NCI-H146 treated with DMSO at 0.1 percent for 48 hours (cell line): ENCODE data around the gene HLA-DQA1.
"Not testable (repeated sequence)": the region's sequence is repeated elsewhere in the genome, so short reads cannot be mapped to it uniquely, and the experiment has no call there.

Source experiments
- DNase-seq: peaks from one replicate; lab custom pipeline; 2025; ENCODE audit not compliant: unreplicated experiment; lab: John Stamatoyannopoulos, UW

Gene HLA-DQA1

DNA sequence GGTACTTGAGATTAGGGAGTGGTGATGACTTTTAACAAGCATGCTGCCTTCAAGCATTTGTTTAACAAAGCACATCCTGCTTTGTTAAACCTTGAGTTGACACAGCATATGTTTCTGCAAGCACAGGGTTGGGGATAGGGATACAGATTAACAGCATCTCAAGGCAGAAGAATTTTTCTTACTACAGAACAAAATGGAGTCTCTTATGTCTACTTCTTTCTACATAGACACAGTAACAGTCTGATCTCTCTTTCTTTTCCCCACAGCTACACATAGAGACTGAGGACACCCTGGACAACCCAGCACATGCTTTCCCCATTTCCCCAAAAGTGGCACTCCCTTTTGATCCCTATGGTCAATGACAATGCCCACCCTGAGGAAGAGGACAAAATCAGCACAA, 20.6 kb downstream of the HLA-DQA1 start:
- not testable (repeated sequence) for DNase-seq

DNA sequence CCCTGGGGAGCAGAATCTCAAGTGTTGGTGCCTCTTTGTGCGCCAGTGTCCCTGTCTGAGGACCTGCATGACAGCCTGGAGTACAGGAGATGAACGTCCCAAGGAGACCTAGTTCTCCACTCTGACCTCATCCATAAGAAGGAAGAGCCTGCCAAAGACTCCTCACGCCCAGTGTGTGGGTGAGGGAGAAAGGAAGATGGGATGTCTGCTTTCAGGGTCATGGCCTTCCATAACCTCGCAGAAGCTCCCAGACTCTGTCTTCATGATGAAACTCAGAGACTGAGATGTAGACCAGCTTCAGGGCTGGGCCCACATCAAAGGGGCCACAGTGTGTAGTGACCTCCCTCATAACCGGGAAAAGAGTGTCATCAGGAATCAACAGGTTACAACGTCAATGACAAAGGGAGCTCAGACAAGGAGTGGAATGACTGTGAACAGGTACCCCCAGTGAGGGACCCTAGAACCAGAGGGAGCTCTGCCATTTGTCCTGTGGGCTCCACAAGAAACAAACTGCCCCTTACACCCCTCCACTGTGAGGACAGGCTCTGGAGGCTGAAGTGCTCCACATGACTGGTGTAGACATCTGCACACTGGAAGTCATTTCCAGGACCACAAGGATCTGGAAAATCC, 21.2 kb downstream of the HLA-DQA1 start:
- no peak for DNase-seq

DNA sequence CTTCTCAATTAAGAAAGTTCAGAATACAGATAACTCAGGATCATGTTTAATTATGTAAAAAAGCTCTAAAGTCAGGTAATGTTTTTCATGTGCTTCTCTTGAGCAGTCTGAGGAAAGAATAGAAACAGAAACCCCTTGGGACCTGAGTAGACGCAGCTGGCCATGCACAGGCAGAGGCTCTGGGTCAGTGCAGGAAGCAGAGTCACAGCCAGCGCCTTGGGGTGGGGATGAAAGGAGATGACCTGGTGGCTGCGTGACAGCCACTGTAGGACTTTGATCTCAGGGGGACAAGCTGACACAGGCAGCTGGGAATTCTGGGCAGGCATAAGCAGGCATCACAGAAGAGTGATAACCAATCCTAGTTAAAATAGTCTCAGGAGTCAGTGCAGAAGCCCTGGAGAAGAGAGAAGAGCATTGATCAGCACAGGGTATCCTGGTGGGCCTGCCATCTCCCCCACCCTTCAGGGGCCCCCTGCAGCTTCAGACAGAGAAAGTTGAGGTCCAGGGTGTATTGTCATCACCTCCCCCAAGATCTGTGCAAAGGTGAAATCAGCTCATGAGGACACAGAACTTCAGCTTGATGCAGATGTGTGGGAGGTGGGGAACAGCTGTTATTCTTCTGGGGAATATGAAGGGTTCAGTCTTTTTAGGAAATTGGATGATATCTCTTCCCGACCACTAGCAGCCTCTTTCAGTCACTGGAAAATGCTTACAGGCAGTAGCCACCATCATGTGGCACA, 22.8 kb downstream of the HLA-DQA1 start:
- no peak for DNase-seq

DNA sequence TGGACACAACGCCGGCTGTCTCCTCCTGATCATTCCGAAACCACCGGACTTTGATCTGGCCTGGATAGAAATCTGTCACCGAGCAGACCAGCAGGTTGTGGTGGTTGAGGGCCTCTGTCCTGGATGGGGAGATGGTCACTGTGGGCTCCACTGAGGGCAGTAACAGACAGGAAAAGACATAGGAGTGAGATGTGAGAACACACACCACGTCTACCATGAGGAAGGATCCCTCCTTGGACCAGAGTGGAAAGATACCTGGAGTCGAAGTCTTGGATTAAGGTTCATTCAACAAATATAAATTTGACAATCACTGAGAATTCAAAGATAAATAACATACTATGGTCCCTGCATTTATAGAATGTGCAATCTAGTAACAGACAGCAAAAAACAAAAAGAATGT, 24.9 kb downstream of the HLA-DQA1 start:
- no peak for DNase-seq

DNA sequence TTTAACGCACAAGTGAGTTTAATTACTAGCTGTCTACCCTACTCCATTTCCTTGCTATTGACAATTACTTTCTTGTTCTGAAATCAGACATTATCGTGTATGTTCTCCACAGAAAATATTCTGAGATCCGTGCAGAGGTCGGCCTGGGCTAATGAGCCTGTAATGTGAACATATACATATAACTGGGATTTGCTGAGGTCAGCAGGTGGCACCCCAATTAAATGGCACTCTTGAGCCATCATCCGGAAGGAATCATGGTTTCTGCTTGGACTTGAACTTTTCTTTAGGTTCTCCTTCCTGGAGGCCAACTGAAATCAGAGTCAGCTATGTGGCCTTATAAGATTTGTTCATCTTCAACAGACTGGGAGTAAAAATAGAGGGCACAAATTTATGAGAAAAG, 25.6 kb downstream of the HLA-DQA1 start:
- DNase-seq: no peak

DNA sequence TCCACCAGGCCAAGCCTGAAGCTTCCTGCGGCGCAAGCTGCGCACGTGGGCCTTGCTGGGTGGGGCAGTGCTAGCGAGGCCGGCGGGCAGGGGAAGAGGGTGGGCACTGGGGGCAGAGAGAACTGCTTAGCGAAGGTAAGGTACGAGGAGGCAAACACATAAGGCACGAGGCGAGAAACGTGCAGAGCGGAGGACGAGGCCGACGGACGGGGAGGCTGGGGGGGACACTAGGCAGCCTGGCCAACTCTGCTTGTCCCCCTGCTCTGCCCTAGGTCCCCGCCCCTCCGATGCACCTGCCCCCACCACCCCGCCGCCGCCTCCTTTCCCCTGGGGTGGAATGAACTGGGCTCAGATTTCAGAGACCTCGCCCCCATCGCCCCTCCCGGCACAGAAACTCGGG, 27.1 kb downstream of the HLA-DQA1 start:
- DNase-seq: no peak

DNA sequence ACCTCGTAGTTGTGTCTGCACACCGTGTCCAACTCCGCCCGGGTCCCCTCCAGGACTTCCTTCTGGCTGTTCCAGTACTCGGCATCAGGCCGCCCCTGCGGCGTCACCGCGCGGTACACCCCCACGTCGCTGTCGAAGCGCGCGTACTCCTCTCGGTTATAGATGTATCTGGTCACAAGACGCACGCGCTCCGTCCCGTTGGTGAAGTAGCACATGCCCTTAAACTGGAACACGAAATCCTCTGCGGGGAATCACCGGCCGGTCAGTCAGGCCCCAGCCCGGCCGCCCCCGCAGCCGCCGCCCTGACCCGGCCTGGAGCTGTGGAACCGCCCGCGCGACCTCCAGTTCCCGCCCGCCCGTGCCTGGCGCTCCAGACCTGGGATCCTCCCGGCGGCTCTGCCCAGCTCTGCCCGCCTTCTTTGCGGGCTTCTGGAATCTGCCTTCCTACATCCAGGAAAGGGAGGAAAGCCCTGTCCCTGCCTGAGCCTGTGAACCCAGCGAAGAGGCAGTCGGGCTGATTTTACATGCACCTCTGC, 27.7 kb downstream of the HLA-DQA1 start:
- no peak for DNase-seq

DNA sequence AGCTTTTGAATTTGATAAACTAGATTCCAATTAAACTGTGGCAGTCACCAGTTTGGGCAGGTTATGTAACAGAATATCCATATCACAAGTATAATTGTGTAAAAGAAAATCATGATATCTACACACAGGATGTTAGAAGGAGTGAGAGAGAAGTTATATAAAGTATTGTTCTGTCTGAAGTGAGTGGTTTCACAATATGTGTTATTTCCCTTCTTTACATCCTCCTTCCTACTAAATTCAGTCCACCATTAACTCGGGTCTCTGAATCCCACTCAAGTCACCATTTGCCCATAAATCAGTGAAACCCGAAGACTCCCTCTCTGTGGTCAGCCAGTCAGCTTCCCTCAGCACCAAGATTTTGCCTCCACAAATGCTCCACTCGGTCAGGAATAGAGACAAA, 28.5 kb downstream of the HLA-DQA1 start:
- no peak for DNase-seq

DNA sequence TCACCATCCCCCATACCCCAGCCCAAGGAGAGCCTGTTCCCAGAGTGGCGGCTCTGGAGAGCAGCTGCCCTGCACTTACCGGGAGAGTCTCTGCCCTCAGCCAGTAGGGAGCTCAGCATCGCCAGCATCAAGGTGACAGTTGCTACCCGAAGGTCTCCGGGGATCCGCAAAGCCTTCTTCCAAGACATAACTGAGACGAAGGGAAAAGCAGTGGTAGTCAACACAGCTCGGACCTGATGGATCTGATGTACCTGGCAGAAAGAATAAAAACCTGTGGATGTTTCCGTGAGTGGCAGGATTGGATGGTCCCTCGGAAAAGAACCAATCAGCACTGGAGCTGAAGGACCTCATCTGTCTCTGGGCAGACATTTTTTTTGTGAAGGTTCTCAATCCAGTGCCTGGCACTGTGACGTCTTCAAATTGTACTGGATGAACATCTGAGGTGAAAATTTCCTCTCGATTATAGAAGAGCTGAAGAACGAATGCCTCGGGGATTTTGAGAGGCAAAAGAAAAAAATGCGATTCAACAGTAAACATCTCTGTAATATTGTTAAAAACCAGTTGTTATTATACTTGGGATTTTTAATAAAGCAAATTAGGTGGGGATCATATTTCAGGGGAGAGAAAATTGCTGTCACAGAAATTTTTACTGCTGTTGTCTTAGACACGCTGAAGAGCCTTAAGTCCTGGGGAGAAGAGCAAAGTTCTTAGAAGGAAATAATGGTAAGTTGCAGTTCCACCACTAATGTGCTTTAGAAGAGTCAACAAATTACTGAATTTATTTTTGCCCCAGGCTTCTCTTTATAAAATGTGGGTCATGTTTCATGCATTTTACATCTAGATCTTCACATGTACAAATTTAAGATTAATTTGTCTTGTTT, 29.5 kb downstream of the HLA-DQA1 start, which contains the start of gene HLA-DQB1:
TSS of gene HLA-DQB1 (minus strand) at position 238 of the 881 bp plus-strand sequence. CDS start at position 188, 50 bp downstream.
- DNase-seq: no peak

DNA sequence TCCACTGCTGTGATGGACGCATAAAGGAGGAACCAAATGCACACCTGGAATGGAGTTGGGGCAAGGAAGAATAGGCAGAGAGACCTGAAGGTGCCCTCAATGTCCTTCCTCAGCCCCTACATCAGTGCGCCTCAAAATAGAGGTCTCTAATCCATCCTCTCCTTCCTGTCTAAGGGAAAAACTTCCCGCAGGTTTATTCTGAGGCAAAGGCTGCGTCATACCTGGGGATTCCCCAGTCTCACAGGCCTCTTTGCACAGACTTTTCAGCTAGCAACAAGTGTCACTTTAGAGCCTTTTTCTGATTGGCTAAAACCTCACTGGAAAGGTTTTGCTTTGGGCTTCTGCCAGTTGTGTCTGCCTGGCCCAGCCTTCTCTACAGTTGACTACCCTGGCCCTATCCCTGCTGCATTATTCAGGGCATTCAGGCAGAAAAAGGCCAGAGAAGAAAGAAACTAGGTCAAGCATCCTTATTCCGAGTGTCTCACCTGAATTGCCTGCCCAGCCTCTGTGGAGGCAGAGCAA, 31.1 kb downstream of the HLA-DQA1 start:
- no peak for DNase-seq

DNA sequence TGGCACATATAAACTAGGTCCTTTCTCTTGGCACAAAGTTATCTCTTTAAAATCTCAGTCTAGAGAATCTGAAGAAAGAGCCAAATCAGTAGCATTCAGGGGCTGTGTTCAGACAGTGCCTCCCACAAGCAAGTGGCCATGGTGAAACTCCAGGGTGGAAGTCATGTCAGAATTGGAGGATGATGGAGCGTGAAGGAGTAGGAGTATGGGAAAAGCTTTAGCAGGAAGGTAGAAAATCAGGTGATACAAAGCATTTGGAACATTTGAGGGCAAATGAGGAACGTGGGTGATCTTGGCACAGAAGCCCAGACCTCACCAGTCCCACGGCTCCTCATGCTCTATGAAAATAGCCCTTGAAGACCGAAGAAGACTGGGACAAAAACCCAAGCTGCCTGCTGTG, 32.0 kb downstream of the HLA-DQA1 start:
- no peak for DNase-seq

DNA sequence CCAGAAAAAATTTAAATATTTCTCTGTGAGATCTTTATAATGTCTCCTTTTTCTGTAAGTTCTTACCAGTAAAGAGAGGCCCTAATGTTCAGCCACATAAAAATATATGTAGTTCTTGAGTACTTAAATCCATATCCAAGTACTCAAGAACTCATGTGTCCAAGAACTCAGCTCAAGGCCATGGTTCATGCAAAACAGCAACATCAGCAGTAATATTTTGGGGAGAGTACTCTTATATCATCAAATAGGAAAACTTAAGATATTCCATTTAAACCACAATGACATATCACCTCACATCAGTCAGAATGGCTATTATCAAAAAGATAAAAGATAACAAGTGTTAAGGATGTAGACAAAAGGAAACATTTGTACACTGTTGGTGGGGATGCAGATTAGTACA, 32.7 kb downstream of the HLA-DQA1 start:
- no peak for DNase-seq

DNA sequence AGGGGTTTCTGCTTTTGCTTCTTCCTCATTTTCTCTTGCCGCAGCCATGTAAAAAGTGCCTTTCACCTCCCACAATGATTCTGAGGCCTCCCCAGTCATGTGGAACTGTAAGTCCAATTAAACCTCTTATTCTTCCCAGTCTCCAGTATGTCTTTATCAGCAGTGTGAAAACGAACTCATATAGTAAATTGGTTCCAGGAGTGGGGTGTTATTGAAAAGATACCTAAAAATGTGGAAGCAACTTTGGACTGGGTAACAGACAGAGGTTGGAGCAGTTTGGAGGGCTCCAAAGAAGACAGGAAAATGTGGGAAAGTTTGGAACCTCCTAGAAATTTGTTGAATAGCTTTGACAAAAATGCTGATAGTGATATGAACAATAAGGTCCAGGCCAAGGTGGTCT, 34.7 kb downstream of the HLA-DQA1 start:
- not testable (repeated sequence) for DNase-seq

DNA sequence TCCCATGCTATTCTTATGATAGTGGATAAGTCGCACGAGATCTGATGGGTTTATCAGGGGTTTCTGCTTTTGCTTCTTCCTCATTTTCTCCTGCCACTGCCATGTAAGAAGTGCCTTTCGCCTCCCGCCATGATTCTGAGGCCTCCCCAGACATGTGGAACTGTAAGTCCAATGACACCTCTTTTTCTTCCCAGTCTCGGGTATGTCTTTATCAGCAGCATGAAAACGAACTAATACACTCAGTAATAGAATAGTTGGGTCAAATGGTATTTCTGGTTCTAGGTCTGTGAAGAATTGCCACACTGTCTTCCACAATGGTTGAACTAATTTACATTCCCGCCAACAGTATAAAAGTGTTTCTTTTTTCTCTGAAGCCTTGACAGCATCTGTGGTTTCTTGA, 36.9 kb downstream of the HLA-DQA1 start:
- not testable (repeated sequence) for DNase-seq

DNA sequence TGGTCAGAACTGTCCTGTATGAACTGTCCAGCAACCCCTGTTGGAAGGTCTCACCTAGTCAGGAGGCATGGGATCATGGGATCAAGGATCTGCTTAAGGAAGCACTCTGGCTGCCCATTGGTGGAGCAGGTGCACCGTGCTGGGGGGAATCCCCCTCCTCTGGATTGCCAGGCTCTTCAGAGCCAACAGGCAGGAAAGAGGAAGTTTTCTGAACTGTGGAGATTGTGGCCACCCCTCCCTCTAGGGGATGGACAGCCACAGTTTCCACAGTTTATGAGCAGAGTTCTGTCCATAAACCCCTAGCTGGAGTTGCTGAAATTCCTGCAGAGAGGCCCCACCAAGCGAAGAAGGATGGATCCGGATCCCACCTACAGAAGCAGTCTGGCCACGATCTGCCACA, 42.3 kb downstream of the HLA-DQA1 start:
- no peak for DNase-seq

DNA sequence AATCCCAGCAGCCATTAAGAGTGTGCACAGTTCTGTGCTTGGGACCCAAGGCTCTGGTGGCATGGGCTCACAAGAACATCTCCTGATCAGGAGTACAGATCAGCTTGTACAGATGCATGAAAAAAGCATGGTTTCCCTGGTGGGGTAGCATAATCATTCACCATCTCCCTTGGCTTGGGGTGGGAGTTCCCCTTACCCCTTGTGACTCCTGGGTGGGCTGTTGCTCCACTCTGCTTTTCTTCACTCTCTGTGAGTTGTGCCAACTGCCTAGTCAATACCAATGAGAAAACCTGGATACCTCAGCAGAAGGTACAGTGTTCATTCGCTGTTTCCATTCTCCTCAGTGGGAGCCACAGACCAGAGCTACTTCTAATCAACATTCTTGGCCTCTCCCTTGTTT, 42.8 kb downstream of the HLA-DQA1 start:
- no peak for DNase-seq

DNA sequence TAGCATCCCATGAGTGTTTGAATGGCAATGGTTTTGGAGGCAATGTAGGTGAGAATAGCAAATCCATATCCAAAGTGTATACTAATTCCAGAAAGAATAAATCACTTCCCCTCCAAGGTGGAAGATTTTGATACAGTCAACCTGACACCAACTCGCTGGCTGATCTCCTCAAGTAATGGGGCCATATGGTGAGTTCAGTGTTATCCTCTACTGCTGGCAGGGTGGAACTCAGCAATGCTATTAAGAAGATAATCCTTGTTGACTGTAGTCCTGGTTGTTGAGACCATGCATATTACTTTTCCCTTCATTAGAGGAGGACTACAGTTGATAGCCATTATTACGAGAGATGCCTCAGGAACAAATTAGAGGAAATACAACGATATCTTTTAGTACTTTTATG, 47.0 kb downstream of the HLA-DQA1 start:
- DNase-seq: no peak

DNA sequence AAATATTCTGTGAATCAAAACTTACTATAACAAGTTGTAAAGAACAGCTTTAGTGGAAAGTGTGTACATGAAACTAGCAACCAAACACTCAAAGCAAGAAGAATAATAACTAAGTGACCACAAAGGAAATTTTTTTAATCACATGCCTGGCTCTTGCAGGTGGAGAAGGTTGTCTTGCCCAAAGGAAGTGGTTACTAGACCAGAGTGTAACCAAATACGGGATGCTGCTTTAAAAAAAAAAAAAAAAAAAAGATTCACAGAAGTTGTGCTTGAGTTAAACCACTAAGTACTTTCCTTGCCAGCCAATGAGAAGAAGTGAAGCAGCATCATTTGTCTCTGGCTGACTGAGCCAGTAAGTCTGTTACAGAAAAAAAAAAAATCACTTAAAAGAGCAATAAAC, 48.4 kb downstream of the HLA-DQA1 start:
- DNase-seq: no peak

DNA sequence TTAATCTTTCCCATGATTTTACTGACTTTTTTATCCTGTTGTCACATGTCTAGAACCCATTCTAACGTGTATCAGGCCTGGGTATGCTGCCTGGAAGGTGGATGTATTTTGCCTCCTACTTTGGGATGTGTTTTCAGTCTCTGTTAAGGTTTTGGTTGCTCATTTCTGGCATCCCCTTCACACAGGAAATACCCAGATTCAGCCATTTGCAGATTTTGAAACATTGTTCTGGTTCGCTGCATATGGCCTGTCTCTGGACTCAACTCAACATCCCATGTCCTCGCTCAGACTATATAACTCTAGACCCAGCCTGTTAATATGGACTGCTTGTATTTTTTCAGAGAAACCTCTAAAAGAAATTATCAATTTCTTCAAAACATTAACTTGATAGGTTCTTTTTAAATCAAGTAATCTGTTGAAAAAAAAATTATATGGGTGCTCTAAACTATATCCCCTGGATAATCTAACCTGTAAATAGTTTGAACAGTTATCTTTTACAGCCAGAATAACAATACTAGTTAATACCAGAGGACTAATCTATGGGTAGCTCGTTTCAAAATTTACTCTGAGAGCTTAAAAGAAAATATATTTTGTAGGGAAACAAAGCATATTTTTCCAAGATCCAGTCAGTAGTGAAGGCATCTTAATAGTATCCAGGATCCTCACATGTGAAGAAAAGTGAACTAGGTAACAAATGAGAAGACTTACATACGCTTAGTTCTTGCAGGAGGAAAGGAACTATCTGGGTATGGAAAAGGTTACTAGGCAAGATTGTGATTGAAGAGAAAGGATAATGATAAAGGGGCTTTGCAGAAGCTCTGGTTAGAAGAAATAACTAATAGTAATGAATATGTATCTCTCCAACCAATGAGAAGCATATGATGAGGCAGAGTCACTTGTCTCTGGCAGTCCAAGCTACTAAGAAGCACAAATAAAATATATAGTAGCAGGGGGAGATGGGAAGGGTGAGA, 52.6 kb downstream of the HLA-DQA1 start:
- DNase-seq: no peak

DNA sequence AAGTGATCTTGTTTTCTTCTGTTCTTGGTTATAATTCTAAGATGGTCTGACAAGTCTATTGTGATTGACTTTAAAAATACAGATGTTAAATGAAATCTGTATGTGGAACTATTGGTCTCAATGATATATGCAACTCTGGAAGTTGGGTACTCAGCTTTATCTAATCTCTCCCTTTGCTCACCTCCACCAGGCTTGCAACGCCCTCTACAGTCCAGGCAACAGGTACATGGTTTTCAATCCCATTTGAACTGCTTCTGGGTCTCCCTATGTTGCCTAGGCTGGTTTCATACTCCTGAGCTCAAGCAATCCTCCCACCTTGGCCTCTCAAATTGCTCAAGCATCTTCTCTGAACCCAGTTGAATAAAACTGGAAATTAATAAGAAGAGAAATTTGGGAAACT, 54.8 kb downstream of the HLA-DQA1 start:
- no peak for DNase-seq
